Measurements from ENCODE around the gene TOLLIP. TPM values are rescaled to one million over a fixed set of nuclear protein-coding genes. Genes with fewer than 3 reads are reported as not detected.

TOLLIP gene
- total RNA-seq, 2 donors from 2014 or later = 46.0 to 46.3 TPM

- DNase-seq (ENCODE audit: low spot score) (no peak), ATAC-seq (ENCODE audit: insufficient number of reproducible peaks, low FRiP score, low read depth) (no peak)
- H3K4me1 ChIP-seq (ENCODE audit: control insufficient read depth in 1 of 2, low read depth in 2 of 2) = peaks cover 8 to 17% of the 10 kb centered on the region in 2 donors
- no peak for TF ChIP-seq CTCF (IDR thresholded peaks at IDR 0.05)
- no peak overlapping the region for H3K27ac ChIP-seq
- H3K4me3 ChIP-seq = no peak overlapping the region
- no peaks in the 10 kb centered on the region for H3K36me3 ChIP-seq
- H3K27me3 ChIP-seq (replicated peaks; ENCODE audit: insufficient read depth) = no peaks in the 10 kb centered on the region
- H3K9me3 ChIP-seq = peaks cover under 1% of the 10 kb centered on the region
Measured at GRCh38 chr11:1333091-1333772, 23.8 kb upstream of the TOLLIP start.

- Histone ChIP-seq H3K4me1 (ENCODE audit: control insufficient read depth in 1 of 2, low read depth in 2 of 2) (peaks cover 4 to 7% of the 10 kb centered on the region in 2 donors), H3K9me3 (peaks cover 4% of the 10 kb centered on the region), H3K27me3 (replicated peaks; ENCODE audit: insufficient read depth) (no peaks in the 10 kb centered on the region), H3K27ac (no peak overlapping the region), H3K4me3 (no peak overlapping the region), H3K36me3 (no peaks in the 10 kb centered on the region)
- no peak for DNase-seq (ENCODE audit: low spot score)
- no peak for TF ChIP-seq CTCF (IDR thresholded peaks at IDR 0.05)
- ATAC-seq (ENCODE audit: insufficient number of reproducible peaks, low FRiP score, low read depth) = no peak
Measured at GRCh38 chr11:1330473-1330872, 21.0 kb upstream of the TOLLIP start.

DNA sequence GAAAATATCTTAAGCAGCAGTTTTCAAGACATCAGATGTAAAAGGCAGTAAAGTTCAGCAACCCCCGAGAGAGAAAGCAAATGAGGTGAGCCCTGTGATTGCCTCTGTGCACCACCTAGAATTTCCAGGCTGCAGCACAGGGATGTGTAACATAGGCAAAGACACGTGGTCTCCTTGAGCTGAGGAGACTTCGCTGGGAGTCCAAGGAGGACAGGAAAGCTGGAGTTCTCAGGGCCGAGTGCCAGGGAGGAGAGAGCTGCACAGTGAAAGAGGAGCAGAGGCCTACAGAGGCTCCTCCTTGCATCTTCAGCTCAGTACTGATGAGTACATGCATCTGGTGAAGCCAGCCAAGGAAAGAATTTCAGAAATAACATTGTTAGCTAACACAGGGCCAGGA is 17.6 kb upstream of the TOLLIP start:
- DNase-seq (ENCODE audit: low spot score) = no peak
- no peak for ATAC-seq (ENCODE audit: insufficient number of reproducible peaks, low FRiP score, low read depth)
- Histone ChIP-seq H3K9me3 (peaks cover 4% of the 10 kb centered on the region), H3K27ac (no peak overlapping the region), H3K4me1 (ENCODE audit: control insufficient read depth in 1 of 2, low read depth in 2 of 2) (no peaks in the 10 kb centered on the region), H3K27me3 (replicated peaks; ENCODE audit: insufficient read depth) (no peaks in the 10 kb centered on the region), H3K4me3 (no peak overlapping the region), H3K36me3 (no peaks in the 10 kb centered on the region)
- no peak for TF ChIP-seq CTCF (IDR thresholded peaks at IDR 0.05)

- ATAC-seq (ENCODE audit: insufficient number of reproducible peaks, low FRiP score, low read depth) = no peak
- H3K27me3 ChIP-seq (replicated peaks; ENCODE audit: insufficient read depth) = no peaks in the 10 kb centered on the region
Measured at GRCh38 chr11:1326435-1327063, 17.1 kb upstream of the TOLLIP start.

More at GRCh38 chr11:1326435-1327063, 17.1 kb upstream of the TOLLIP start:
- H3K4me3 ChIP-seq = no peak overlapping the region
- H3K27ac ChIP-seq = no peak overlapping the region
- no peaks in the 10 kb centered on the region for H3K36me3 ChIP-seq
- no peaks in the 10 kb centered on the region for H3K4me1 ChIP-seq (ENCODE audit: control insufficient read depth in 1 of 2, low read depth in 2 of 2)
- H3K9me3 ChIP-seq = peaks cover 4% of the 10 kb centered on the region
- DNase-seq (ENCODE audit: low spot score) = no peak
- TF ChIP-seq CTCF (IDR thresholded peaks at IDR 0.05) = no peak
